ENCODE data around the gene CDK15. TPM values are rescaled to one million over a fixed set of nuclear protein-coding genes. Genes with fewer than 3 reads are reported as not detected.

The CDK15 gene
- total RNA-seq, 1 donor from 2014 or later: 6.8 TPM

DNA sequence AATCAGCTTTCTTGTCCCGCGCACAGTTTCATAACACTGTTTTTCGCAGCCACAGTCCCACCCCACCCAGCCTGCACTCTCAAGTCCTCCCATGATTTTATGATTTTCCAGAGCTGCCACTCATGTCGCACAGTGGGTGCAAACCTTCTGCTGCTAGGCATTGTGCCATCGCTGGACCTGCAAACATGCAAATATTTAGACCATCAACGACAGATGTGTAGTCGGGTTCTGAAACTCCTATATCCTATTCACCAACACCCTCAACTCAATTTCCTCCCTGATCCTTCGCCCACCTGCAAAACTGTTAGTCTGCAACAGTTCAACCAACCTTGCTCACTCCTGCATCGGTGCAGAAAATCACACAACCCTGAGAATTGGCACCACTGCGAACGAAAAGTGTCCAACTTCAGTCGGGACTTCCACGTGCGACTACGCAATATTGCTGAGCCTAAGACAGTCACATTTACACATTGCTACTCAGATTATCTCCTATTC, 24.7 kb upstream of the CDK15 start:
- Mint-ChIP-seq H3K36me3 (no peaks in the 10 kb centered on the region), H3K4me1 (peaks cover 36% of the 10 kb centered on the region), H3K27me3 (ENCODE audit: low read depth) (peaks cover 3% of the 10 kb centered on the region), H3K9me3 (no peaks in the 10 kb centered on the region), H3K4me3 (peak overlapping the region; percentile 92), H3K27ac (peak overlapping the region; percentile 95)
- DNase-seq (ENCODE audit: low spot score in 2 of 2, unreplicated experiment in 2 of 2): no peak
- TF ChIP-seq, protein P1, sequence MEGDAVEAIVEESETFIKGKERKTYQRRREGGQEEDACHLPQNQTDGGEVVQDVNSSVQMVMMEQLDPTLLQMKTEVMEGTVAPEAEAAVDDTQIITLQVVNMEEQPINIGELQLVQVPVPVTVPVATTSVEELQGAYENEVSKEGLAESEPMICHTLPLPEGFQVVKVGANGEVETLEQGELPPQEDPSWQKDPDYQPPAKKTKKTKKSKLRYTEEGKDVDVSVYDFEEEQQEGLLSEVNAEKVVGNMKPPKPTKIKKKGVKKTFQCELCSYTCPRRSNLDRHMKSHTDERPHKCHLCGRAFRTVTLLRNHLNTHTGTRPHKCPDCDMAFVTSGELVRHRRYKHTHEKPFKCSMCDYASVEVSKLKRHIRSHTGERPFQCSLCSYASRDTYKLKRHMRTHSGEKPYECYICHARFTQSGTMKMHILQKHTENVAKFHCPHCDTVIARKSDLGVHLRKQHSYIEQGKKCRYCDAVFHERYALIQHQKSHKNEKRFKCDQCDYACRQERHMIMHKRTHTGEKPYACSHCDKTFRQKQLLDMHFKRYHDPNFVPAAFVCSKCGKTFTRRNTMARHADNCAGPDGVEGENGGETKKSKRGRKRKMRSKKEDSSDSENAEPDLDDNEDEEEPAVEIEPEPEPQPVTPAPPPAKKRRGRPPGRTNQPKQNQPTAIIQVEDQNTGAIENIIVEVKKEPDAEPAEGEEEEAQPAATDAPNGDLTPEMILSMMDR (IDR thresholded peaks at IDR 0.05; ENCODE audit: unreplicated experiment): no peak

DNA sequence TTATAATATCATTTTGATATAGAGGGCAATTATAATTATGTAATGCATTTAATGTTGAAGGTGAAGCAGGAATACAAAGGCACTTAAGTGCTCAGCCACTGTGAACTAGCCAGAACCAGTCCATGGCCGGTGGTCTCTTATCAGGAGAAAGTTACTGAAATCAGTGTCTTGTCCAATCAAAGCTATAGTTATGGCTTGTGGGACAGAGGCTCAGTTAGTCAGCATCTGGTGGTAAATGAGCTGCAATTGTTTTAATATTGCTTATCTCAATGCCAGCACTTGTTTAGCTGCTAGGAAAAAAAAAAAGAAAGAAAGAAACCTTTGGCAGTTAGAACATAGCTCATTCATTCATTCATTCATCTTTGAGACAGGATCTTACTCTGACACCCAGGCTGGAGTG, 21.8 kb upstream of the CDK15 start:
- no peaks in the 10 kb centered on the region for H3K36me3 Mint-ChIP-seq
- no peak for DNase-seq (ENCODE audit: low spot score in 2 of 2, unreplicated experiment in 2 of 2)
- peaks cover 25% of the 10 kb centered on the region for H3K4me1 Mint-ChIP-seq
- H3K27me3 Mint-ChIP-seq (ENCODE audit: low read depth): peaks cover 3% of the 10 kb centered on the region
- H3K27ac Mint-ChIP-seq: no peak overlapping the region
- TF ChIP-seq, protein P1 (IDR thresholded peaks at IDR 0.05; ENCODE audit: unreplicated experiment): no peak
- H3K4me3 Mint-ChIP-seq: no peak overlapping the region
- H3K9me3 Mint-ChIP-seq: no peaks in the 10 kb centered on the region

DNA sequence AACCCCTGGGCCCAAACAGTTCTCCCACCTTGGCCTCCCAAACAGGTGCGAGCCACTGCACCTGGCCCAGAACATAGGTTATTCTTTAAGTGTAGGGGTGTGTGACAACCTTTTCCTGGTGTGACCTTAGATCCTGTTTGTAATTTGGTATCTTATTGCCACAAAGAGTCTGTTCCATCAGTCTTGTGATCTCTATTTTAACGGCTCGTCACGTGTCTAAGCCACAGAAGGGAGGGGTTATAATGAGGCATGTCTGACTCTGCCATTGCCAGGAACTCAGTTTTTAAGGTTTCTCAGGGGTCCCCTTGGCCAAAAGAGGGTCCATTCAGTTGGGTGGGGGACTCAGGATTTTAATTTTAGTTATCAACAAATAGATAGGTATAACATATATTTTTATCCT, 21.2 kb upstream of the CDK15 start:
- no peak for DNase-seq (ENCODE audit: low spot score in 2 of 2, unreplicated experiment in 2 of 2)
- Mint-ChIP-seq H3K27ac (no peak overlapping the region), H3K27me3 (ENCODE audit: low read depth) (peaks cover 3% of the 10 kb centered on the region), H3K36me3 (no peaks in the 10 kb centered on the region), H3K9me3 (no peaks in the 10 kb centered on the region), H3K4me1 (peaks cover 20% of the 10 kb centered on the region), H3K4me3 (no peak overlapping the region)
- TF ChIP-seq, protein P1 (IDR thresholded peaks at IDR 0.05; ENCODE audit: unreplicated experiment): no peak

DNA sequence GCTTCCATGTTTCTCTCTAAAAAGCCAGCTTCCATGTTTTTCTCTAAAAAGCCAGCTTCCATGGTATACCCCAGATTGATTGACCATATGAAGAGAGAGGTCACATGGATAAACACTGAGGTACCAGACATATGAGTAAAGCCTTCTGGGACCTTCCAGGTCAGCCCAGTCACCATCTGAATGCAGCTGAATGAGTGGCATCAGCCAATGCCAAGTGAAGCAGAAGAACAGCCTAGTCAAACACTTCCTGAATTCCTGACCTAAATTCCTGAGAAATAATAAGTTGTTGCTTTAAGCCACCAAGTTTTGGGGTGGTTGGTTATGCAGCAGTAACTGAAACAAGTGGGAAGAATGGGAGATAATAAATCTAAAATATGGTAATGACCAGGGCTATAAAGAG, 19.9 kb upstream of the CDK15 start:
- H3K9me3 Mint-ChIP-seq: no peaks in the 10 kb centered on the region
- peaks cover 3% of the 10 kb centered on the region for H3K27me3 Mint-ChIP-seq (ENCODE audit: low read depth)
- H3K4me3 Mint-ChIP-seq: no peak overlapping the region
- H3K4me1 Mint-ChIP-seq: peaks cover 17% of the 10 kb centered on the region
- TF ChIP-seq, protein P1 (IDR thresholded peaks at IDR 0.05; ENCODE audit: unreplicated experiment): no peak
- DNase-seq (ENCODE audit: low spot score in 2 of 2, unreplicated experiment in 2 of 2): no peak
- no peaks in the 10 kb centered on the region for H3K36me3 Mint-ChIP-seq
- H3K27ac Mint-ChIP-seq: no peak overlapping the region

DNA sequence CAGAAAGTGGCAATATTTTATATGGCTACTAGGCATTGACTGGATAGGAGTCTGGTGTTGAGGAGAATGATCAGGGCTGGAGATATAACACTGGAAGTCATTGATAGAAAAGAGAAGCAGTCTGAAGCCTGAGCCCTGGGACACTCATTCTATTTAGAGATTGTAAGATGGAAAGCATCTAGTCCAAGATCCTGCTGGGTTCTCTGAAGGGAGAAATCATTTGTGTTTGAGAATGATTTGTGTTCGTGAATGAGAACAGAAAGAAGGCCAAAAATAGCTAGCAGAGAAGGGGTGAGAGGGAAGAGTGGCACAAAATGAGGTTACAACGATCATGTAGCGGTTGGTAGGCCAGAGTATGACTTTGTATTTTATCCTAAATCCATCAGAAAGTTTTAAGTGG, 18.0 kb upstream of the CDK15 start:
- H3K27ac Mint-ChIP-seq: no peak overlapping the region
- TF ChIP-seq, protein P1 (IDR thresholded peaks at IDR 0.05; ENCODE audit: unreplicated experiment): no peak
- peaks cover 3% of the 10 kb centered on the region for H3K27me3 Mint-ChIP-seq (ENCODE audit: low read depth)
- no peaks in the 10 kb centered on the region for H3K9me3 Mint-ChIP-seq
- no peaks in the 10 kb centered on the region for H3K36me3 Mint-ChIP-seq
- no peak overlapping the region for H3K4me3 Mint-ChIP-seq
- no peak for DNase-seq (ENCODE audit: low spot score in 2 of 2, unreplicated experiment in 2 of 2)
- peaks cover 14% of the 10 kb centered on the region for H3K4me1 Mint-ChIP-seq

DNA sequence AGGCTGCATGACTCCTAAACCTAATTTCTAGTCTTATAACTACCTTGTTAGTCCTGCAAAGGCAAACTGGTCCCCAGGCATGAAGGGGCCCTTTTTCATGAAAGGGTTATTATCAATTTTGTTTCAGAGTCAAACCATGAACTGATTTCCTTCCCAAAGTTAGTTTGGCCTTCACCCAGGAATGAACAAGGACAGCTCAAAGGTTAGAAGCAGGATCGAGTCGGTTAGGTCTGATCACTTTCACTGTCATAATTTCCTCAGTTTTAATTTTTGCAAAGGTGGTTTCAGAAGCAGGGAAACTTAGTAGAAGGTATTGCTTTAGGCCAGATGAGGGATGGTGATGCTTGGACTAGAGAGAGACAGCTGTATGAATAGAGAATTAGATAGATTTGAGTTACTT, 16.9 kb upstream of the CDK15 start:
- Mint-ChIP-seq H3K36me3 (no peaks in the 10 kb centered on the region), H3K4me3 (no peak overlapping the region), H3K4me1 (peaks cover 22% of the 10 kb centered on the region), H3K27ac (peak overlapping the region; percentile 68), H3K27me3 (ENCODE audit: low read depth) (no peaks in the 10 kb centered on the region), H3K9me3 (no peaks in the 10 kb centered on the region)
- TF ChIP-seq, protein P1 (IDR thresholded peaks at IDR 0.05; ENCODE audit: unreplicated experiment): no peak
- DNase-seq (ENCODE audit: low spot score in 2 of 2, unreplicated experiment in 2 of 2): no peak
